ENCODE data around the gene GPR153.

Gene GPR153

DNA sequence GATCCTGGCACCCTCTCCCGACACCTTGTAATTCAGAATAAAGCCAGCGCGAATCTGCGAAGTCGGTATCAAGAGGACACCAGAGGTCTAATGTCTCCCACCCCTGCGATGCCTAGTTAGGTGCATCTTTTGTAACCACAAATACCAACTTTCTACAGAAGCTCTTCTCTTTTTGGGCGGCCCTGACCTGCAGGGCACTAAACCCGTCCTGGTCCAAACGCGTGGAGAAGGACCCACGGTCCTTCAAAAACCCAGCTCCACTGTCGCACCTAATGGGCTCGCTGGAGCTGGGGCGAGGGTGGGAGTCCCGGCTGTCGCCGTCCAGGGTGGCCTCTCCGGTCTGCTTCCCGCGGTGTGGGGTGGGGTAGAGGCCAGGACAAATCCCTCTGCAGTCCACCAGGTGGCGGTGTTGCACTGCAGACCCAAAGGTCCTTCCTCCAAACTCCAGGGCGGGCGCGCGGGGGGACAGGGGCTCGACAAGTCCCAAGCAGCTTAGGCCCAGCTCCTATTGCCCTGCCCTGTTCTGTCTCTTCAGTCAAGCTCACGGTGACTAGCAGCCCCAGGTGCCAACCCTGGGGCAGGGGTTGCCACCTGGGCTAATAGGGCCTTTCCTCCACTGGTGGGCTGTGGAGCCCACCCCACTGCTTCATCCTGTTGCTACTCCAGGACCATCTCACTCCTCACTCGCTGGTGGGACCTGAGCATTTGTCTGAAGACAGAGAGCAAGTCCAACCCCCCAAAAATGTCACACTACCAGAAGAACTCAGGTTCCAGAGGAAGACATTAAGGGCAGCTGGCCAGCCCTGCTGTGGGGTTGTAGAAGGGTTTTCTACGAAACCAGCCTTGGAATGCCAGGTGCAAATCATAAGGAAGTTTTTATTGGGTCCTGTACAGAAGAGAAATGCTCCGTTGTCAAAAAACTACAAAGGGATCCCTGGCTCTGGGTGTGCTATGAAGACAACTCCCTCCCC, 14.1 kb downstream of the GPR153 start:
- Histone ChIP-seq H3K9me3 (ENCODE audit: low read depth, low read length) (no peaks in the 10 kb centered on the region), H3K36me3 (ENCODE audit: insufficient read depth, low read length) (no peaks in the 10 kb centered on the region), H3K27ac (no peak overlapping the region), H3K9ac (ENCODE audit: insufficient read length) (no peak overlapping the region), H3K4me3 (peak overlapping the region; percentile 68; the same call in 1 of the 2 replicates)
- DNase-seq (ENCODE audit: low read depth, low spot score): no peak
- no peak for TF ChIP-seq EZH2 (IDR thresholded peaks at IDR 0.05)
- no peak for TF ChIP-seq FOXP2 (optimal IDR thresholded peaks at IDR 0.05; ENCODE audit: control extremely low read depth, extremely low read length, insufficient read depth)
- TF ChIP-seq POLR2AphosphoS5 (IDR thresholded peaks at IDR 0.05; ENCODE audit: borderline replicate concordance, low read depth, low read length): no peak

DNA sequence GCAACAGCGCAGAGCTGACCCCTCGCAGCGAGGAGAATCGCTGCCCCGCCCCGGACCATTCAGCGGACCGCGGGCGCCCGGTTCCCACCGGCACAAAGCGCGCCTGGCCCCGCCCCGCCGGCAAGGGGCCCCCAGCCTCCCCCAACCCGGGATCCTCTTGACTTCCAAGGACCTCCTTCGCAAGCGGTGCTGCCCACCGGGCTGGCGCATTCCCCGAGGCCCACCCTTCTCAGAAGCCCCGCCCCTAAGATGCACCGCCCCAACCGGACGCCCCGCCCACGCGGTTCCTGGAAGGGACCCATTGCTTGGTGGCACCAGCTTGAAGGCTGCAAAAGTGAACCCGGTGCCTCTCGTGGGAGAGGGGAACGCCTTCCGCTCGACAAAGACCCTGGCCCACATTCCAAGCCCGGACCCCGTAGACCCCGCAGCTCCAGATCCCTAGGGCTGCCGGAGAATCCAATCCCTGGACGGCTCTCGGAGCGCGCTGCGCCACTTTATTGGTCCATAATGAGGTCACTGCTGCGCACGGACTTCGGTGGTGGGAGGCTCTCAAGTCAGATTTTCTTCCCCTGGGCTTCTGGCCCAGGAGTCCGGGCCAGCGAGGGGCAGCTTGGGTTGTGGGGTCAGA, 14.9 kb downstream of the GPR153 start:
- no peak for DNase-seq (ENCODE audit: low read depth, low spot score)
- Histone ChIP-seq H3K27ac (no peak overlapping the region), H3K36me3 (ENCODE audit: insufficient read depth, low read length) (no peaks in the 10 kb centered on the region), H3K9me3 (ENCODE audit: low read depth, low read length) (no peaks in the 10 kb centered on the region), H3K4me3 (peak overlapping the region; percentile 68), H3K9ac (ENCODE audit: insufficient read length) (no peak overlapping the region)
- no peak for TF ChIP-seq FOXP2 (optimal IDR thresholded peaks at IDR 0.05; ENCODE audit: control extremely low read depth, extremely low read length, insufficient read depth)
- no peak for TF ChIP-seq POLR2AphosphoS5 (IDR thresholded peaks at IDR 0.05; ENCODE audit: borderline replicate concordance, low read depth, low read length)
- no peak for TF ChIP-seq EZH2 (IDR thresholded peaks at IDR 0.05)

DNA sequence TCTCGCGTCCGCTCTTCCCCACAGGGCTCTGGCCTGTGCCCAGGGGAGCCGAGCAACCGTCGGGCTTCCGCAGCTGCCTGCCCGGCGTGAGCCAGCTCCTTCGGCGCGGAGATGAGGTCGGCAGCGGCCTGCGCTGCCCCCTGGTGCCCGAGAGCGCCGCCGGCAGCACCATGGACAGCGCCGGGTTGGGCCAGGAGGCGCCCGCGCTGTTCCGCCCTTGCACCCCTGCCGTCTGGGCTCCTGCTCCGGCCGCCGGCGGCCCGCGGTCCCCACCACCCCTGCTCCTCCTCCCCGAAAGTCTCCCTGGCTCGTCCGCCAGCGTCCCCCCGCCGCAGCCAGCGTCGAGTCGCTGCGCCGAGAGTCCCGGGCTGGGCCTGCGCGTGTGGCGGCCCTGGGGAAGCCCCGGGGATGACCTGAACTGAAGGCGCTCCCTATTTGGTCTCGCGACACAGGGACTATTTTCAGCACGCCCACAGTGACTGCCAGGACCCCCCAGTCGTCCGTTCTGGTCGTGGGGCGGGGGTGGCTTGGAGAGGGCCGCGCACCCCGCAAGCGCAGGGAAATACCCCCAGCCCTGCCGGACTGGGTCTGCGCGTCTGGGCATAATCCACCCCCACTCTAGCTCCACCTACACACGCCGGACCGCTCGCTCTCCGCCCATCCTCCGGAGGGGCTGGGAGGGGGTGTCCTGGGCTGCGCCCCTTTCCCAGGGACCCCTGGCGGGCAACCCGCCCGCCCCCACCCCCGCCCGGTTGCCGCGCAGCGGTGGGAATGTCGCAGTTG, 15.6 kb downstream of the GPR153 start:
- no peak for DNase-seq (ENCODE audit: low read depth, low spot score)
- H3K4me3 ChIP-seq: peak overlapping the region; percentile 68
- H3K27ac ChIP-seq: no peak overlapping the region
- no peaks in the 10 kb centered on the region for H3K9me3 ChIP-seq (ENCODE audit: low read depth, low read length)
- no peak overlapping the region for H3K9ac ChIP-seq (ENCODE audit: insufficient read length)
- no peak for TF ChIP-seq FOXP2 (optimal IDR thresholded peaks at IDR 0.05; ENCODE audit: control extremely low read depth, extremely low read length, insufficient read depth)
- no peaks in the 10 kb centered on the region for H3K36me3 ChIP-seq (ENCODE audit: insufficient read depth, low read length)

DNA sequence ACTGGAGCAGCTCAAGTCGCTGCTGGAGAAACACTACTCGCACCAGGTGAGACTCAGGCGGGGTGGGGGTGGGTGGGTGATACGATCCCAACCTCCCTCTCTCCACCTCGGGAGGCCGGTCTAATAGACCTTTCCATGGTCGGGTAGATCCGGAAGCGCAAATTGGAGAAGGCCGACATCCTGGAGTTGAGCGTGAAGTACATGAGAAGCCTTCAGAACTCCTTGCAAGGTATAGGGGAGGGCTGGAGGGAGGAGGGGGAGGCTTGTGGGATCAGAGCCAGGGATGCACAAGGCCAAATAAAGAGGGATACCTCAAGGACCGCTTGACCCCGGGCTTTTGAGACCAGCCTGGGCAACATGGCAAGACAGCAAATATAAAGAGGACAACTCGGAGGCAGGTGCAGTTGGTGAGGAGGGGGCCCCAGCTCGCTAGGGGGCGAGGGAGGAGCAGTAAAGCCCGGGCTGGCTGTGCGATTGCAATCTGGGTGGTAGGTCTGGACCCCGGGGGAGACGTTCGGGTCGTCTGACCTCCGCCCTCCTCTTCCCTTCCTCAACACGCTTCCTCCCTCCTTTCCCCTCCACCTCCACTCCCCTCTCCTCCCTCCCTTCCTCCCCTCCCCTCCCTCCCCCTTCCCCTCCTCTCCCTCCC, 16.4 kb downstream of the GPR153 start:
- Histone ChIP-seq H3K36me3 (ENCODE audit: insufficient read depth, low read length) (no peaks in the 10 kb centered on the region), H3K9ac (ENCODE audit: insufficient read length) (no peak overlapping the region), H3K4me3 (no peak overlapping the region), H3K27ac (no peak overlapping the region), H3K9me3 (ENCODE audit: low read depth, low read length) (no peaks in the 10 kb centered on the region)
- no peak for TF ChIP-seq POLR2AphosphoS5 (IDR thresholded peaks at IDR 0.05; ENCODE audit: borderline replicate concordance, low read depth, low read length)
- no peak for TF ChIP-seq FOXP2 (optimal IDR thresholded peaks at IDR 0.05; ENCODE audit: control extremely low read depth, extremely low read length, insufficient read depth)
- TF ChIP-seq EZH2 (IDR thresholded peaks at IDR 0.05): no peak
- no peak for DNase-seq (ENCODE audit: low read depth, low spot score)

DNA sequence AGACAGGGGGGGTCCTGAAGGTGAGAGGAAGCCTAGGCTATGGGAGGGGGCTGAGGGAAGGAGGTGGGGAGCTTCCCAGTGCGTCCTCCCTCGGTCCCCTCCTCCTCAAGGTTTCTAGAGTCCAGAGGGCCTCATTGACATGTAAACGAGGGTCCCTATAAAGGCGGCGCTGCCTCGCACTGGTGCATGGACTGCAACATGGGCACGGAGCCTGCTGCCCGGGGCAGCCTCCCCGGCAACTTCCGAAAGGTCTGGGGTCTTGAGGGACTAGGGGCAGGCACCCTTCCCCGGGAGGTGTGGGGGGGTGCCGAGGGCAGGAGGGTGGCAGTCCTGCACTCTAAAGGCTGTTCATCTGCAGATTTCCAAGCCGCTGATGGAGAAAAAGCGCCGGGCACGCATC, 16.9 kb downstream of the GPR153 start, which contains the start of gene HES3:
Gene HES3, plus strand, starts transcription at position 187 of the 400 bp plus-strand sequence. Its CDS starts 187 bp downstream, at position 374.
- no peaks in the 10 kb centered on the region for H3K36me3 ChIP-seq (ENCODE audit: insufficient read depth, low read length)
- no peak within 1 kb of the TSS for H3K9ac ChIP-seq (ENCODE audit: insufficient read length)
- H3K4me3 ChIP-seq: no peak within 1 kb of the TSS
- no peak for DNase-seq (ENCODE audit: low read depth, low spot score)
- no peaks in the 10 kb centered on the region for H3K9me3 ChIP-seq (ENCODE audit: low read depth, low read length)
- H3K27ac ChIP-seq: no peak within 1 kb of the TSS
- TF ChIP-seq EZH2 (IDR thresholded peaks at IDR 0.05) (no peak), FOXP2 (optimal IDR thresholded peaks at IDR 0.05; ENCODE audit: control extremely low read depth, extremely low read length, insufficient read depth) (no peak), POLR2AphosphoS5 (IDR thresholded peaks at IDR 0.05; ENCODE audit: borderline replicate concordance, low read depth, low read length) (no peak)

DNA sequence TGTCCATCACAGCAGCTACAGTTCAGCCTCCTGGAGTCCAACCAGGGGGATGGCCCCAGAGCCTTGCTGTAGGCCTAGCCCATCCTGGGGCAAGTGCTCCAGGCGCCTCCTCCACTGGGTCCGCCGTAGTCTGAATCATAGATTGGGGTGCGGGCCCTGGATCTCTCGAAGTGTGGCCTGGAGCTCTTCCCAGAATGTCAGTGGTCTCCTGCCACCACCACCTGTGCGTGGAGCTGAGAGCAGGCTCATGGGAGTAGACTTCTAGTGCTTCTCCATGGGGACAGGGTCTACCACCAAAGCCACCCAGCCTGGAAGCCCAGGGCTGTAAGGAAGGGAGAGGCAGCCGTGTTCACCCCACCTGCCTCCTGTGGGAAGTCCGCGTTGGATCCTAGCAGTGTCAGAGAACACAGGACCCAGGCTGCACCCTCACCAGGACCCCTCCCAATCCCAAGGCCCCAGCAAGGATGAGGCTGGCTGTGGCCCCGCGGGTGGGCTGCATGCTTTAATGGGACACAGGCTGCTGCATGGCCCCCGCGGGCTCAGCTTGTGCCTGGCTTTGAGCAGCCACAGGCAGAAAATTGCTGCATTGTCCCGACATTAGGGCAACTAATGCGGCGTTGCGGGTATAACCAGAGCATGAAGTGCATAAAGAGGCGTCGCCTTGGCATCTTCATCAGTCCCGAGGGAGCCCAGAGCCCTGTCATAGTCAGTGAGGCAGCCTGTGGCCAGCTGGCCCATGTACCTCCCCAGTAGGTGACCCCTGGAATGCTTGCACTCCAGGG, 17.7 kb downstream of the GPR153 start:
- H3K27ac ChIP-seq: no peak overlapping the region
- no peaks in the 10 kb centered on the region for H3K9me3 ChIP-seq (ENCODE audit: low read depth, low read length)
- no peaks in the 10 kb centered on the region for H3K36me3 ChIP-seq (ENCODE audit: insufficient read depth, low read length)
- no peak overlapping the region for H3K4me3 ChIP-seq
- no peak overlapping the region for H3K9ac ChIP-seq (ENCODE audit: insufficient read length)
- no peak for TF ChIP-seq FOXP2 (optimal IDR thresholded peaks at IDR 0.05; ENCODE audit: control extremely low read depth, extremely low read length, insufficient read depth)
- DNase-seq (ENCODE audit: low read depth, low spot score): no peak

DNA sequence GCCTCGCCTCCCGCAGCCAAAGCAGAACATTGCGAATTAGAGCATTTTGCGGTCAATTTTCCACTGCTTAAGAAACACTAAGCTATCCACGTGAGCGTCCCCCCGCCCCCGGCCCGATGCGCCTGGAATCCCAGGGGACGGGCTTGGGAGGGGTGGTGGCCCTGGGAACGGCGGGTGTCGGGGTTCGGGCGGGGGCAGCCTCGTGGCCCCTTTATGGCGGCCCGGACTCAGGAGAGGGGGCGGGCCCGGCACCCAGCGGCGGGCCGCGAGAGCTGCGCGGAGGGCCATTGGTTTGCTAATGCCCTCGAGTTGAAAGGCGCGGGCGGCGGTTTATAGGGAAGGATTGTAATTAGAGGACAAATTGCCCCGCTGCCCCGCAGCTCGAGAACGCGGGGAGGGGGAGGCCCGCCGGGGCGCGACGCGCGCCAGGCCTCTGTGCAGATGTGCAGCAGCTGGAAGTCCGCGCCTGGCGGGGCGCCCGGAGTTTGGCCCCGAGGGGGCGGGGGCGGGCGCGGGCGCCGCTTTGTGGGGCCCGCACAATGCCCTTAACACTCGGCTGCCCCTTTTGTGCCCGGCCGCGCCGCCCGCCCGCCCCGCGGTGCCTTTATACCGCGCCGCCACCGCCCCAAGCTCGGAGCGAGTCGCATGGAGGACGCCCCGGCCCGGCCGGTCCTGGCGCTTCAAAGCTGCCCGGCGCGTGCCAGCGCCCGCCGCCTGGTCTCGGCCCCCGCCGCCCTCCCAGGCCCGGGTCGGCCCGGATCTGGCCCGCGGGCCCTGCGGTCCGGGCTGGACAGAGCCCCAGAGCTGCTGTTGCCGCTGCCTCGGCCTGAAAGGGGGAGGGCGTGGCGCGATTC, 18.8 kb downstream of the GPR153 start:
- TF ChIP-seq POLR2AphosphoS5 (IDR thresholded peaks at IDR 0.05; ENCODE audit: borderline replicate concordance, low read depth, low read length) (no peak), EZH2 (IDR thresholded peaks at IDR 0.05) (peak; percentile 76), FOXP2 (optimal IDR thresholded peaks at IDR 0.05; ENCODE audit: control extremely low read depth, extremely low read length, insufficient read depth) (no peak)
- Histone ChIP-seq H3K36me3 (ENCODE audit: insufficient read depth, low read length) (no peaks in the 10 kb centered on the region), H3K9ac (ENCODE audit: insufficient read length) (no peak overlapping the region), H3K4me3 (peak overlapping the region; percentile 51), H3K27ac (no peak overlapping the region), H3K9me3 (ENCODE audit: low read depth, low read length) (no peaks in the 10 kb centered on the region)
- no peak for DNase-seq (ENCODE audit: low read depth, low spot score)
